Subcutaneous adipose tissue (tissue), 4 donors: ENCODE results near the gene NFATC1. TPM values are rescaled to one million over a fixed set of nuclear protein-coding genes. Genes with fewer than 3 reads are reported as not detected.

Experiments
- CTCF ChIP-seq: fragments of 450-650 bp; IDR thresholded peaks from one replicate; pipeline ENCODE4 v1.5.1; 2016; ENCODE audit warnings: low read depth, mild to moderate bottlenecking, control low read depth, antibody characterized with exemption, moderate library complexity
- total RNA-seq, 4 donors: library from RNA; depleted of rRNA; stranded (reverse); fragments of >200 nt; gene quantifications; one replicate each; pipeline ENCODE4 v1.1.0, GENCODE V29; 2016

NFATC1 gene
- total RNA-seq, 4 donors from 2014 or later = 9.8 to 17.2 (median 11.5) TPM

DNA sequence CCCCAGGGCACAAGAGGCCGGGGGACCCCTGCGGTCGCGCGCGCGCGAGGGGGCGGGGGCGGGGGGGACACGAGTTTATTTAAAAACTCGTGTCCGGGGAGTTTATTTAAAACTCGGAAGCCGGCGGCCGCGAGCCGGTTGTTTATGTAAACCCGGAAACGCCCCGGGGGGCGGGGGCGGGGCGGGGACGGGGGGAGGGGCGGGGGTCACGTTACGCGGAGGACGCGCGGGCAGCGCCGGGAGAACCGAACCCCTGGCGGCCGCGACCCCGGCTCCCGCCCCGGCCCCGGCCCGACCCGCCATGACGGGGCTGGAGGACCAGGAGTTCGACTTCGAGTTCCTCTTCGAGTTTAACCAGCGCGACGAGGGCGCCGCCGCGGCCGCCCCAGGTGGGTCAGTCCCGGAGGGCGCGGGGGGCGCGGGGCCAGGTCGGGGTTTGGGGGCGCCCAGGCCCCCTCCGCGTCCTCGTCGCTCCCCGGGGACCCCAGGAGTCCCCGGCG lies 4.4 kb downstream of the NFATC1 start:
- TF ChIP-seq CTCF = no peak

- no peak for TF ChIP-seq CTCF
Observed at GRCh38 chr18:79400591-79401381, 5.1 kb downstream of the NFATC1 start.

DNA sequence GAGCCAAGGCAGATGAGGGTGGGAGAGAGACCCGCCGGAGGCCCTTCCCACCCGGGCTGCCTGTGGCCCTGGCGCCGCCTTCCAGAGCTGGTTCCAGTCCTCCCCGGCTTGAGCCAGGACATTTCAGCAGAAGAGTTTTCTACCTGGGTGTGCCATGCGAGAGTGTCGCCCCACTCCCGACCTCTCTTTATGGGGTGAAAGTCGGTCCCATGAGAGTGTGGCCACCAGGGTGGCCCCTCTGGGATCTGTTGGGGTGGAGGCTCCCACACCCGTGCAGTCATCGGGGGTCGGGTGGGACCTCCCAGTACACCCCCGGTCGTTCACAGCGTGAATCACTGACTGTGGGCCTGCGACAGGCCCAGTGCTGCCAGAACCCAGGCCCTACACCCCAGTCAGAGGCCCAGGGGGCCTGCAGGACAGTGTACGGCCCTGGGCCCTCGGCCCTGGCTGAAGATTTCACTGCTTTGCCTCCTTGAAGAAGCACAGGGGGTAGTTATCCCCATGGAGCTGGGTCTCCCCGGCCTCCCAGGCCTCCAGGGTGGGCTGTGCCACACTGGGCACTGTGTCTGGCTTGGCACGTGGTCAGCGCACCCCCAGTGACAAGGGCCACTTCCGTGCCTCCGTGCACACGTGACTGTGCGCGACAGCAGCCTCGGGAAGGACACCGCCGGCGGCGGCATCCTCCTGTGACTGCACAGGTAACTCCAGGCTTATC lies 5.9 kb downstream of the NFATC1 start:
- TF ChIP-seq CTCF = no peak

DNA sequence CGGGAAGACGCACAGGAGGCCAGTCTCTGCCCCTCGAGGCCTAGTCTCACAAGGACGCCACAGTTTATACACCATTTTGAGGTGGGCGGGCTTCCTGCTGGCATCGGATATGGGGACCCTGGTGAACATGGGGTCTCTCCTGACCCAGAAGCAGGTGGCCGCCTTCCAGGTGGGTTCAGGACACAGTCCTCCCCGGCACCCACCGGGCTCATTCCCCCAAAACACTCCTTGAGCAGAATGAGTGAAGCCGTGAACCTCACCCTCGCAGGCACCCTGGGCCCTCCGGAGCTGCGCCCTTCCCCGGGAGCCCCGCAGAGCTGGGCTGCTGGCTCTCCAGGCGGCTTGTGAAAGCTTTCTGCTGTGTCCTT lies 6.5 kb downstream of the NFATC1 start:
- TF ChIP-seq CTCF = no peak

DNA sequence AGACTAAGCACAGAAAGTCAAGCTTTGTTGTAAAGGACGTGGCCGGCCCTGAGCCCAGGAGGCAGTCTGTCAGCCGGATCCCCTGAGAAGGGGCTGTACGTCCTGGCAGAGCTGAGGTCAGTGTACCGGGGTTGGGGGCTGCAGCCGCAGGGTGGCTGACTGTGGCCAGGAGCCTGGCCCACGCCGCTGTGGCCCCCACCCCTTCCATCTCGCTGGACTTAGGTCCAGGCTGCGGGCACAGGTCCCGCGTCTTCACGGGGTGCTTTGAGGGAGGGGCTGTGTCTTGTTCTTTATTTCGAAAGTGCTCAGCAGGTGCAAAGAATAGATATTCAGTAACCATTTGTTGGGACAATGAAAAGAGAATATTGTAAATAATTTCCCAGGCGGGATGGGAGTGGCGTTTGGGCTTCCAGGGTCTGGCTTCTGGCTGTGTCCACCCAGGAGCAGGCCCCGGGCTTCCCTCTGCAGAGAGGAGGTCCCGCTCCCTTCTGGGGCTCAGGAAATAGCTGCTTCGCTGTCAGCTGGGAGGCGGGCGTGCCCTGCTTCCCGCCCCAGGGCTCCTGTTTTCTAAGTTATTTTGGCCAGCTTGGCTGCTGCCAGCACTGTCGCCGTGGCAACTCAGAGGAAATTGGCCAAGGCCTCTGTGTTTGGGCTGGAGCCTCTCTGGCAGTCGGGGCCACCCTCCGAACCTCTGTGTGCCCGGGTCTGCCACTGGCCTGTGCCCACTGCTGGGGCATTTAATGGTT lies 7.4 kb downstream of the NFATC1 start:
- TF ChIP-seq CTCF = no peak

DNA sequence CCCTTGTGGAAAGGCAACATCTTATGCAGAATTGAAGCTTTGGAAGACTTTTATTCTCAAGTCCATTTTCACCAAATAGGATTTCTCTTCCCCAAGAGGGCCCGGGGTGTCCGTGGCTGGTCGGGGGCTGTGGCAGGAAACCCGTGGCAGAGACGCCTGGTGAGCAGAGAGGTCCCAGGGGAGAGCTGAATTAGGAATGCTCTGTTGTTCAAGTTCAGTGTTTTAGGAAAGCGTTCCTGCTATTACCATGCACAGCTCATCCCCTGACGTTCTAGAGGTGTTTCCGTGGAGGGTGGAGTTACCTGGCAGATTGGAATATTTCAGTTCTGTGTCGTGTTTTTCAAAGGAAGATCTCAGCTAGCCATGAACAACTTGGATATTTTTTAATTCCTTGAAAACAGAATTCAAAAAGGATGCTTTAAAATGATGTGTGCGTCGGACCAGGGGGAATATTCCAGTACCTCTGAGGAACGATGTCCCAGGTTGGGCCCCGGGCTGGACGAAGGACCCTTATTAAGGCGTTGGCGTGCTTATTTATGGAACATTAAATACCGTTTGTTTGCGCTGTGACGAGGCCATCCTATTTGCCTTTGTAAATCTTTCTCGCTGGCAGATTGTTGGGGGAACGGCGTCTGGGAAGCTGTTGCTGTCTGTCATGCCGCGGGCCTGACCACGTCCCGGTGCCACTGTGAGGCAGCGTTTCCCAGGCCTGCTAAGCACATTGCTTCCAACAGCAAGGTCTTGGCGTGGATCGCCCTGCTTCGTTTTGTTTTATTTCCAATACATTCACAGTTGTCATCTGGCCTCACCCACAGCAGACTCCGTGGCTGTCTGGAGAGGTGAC lies 8.2 kb downstream of the NFATC1 start:
- TF ChIP-seq CTCF = no peak
